AG10803 (cell line): ENCODE measurements around the gene CEP104.

Experiments used
- DNase-seq: peaks from one replicate; pipeline ENCODE4 v3.0.0; 2010; ENCODE audit warnings: low read depth
- H3K4me3 ChIP-seq: 2 replicates; pipeline ENCODE4 v1.5.1; 2011; ENCODE audit warnings: mild to moderate bottlenecking, low read length, control low read depth
- TF ChIP-seq, protein P1 (sequence below): conservative IDR thresholded peaks from 2 replicates; pipeline ENCODE4 v1.5.1; 2011; ENCODE audit warnings: mild to moderate bottlenecking, low read length, control low read depth, inconsistent platforms

The CEP104 gene

DNA sequence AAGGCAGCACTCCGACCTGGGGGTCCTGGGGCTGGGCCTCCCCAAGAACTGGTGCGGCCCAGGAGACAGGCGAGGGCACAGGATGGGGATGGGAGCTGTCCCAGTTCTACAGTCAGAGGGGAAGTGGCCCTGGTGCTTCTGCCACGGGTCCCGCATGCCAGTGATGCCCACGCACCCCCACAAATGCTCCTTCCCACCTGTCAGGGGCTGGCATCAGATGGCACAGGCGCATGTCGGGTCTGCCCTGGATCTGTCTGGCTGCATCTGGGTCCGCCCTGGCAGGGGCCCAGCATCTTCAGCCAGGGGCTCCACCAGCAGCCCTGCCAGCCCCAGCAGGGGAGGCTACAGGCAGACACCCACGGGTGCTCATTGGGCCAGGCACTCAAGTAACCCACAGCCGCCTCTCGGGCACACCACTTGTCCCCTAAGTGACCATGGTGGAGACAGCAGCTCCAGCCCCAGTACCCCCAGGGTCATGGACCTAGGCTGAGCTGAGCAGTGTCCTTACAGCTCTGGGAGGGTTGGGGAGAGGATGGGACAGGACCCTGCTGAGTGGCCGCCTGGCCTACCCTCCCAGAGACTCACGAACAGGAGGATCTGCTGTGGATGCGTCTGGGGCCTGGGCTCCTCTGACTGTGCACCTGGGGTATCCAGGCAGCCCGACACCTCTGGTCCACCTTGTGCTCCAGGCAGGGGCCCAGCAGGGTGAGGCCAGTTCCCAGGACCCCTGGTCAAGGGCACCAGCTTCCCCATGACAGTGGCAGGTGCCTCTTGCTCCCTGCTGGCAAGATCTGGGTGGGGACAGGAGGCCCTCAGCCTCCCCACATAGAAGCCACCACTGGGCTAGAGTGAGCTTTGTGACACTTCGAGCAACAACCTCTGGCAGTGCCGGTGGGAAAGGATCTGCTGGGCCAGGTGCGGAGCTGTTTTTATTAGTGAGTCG, 79.1 kb downstream of the CEP104 start:
- DNase-seq, result no peak
- TF ChIP-seq, protein P1, sequence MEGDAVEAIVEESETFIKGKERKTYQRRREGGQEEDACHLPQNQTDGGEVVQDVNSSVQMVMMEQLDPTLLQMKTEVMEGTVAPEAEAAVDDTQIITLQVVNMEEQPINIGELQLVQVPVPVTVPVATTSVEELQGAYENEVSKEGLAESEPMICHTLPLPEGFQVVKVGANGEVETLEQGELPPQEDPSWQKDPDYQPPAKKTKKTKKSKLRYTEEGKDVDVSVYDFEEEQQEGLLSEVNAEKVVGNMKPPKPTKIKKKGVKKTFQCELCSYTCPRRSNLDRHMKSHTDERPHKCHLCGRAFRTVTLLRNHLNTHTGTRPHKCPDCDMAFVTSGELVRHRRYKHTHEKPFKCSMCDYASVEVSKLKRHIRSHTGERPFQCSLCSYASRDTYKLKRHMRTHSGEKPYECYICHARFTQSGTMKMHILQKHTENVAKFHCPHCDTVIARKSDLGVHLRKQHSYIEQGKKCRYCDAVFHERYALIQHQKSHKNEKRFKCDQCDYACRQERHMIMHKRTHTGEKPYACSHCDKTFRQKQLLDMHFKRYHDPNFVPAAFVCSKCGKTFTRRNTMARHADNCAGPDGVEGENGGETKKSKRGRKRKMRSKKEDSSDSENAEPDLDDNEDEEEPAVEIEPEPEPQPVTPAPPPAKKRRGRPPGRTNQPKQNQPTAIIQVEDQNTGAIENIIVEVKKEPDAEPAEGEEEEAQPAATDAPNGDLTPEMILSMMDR, result no peak
- H3K4me3 ChIP-seq, result no peak overlapping the region

DNA sequence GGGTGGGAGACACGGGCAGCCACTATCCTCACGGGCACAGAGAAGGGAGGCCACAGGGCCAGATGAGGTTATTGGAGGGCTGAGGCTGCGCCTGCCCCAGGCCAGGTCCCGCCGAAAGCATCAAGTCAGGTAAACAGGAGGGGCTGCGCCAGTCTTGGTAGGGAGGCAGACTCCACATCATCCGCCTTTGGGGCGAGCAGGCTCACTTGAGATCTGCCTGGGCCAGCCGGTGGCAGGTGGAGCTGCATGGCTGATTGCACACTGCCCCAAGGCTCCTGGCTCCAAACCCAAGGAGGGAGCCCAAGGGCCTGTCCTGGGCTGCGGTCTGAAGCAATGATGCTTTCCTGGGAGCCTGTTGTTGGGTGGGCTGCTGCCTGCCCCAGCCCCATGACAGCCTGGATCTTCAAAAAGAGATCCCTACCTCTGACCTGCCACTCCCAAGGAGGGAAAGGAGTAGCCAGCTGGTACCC, 79.9 kb downstream of the CEP104 start:
- no peak for DNase-seq
- H3K4me3 ChIP-seq, result no peak overlapping the region
- TF ChIP-seq, protein P1, result no peak

DNA sequence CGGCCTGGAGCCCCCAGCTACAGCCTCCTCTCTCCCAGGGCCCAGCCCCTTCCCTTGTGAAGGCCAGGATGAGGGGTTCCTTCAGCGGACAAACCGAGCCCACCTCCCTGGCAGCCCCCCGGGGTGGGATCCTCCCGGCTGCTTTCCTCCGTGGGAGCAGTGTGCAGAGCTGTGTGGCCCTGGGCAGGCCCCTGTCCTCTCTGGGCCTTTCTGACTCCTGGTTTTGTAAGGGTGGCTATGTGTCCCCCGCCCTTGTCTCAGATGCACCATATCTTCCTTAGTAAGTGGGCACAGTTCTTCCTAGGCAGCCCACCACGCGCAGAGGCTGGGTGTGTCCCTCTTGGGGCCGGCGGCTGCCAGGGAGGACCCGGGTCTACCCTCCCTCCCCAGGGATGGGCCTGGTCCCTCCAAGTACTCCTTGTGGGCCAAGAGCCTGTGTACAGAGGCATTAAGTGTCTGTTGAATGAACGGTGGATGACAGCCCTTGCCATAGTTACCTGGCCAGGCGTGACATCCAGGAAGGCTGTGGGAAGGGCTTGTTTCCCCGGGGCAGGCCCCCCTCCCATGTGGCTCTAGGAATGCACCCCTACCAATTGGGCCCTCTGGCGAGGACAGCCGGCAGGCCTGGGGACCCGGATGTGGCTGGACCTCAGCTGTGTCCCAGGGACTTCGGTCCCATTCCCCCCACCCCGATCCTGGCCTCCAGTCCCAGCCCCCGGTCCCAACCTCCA, 80.6 kb downstream of the CEP104 start:
- no peak overlapping the region for H3K4me3 ChIP-seq
- DNase-seq, result no peak
- TF ChIP-seq, protein P1, result no peak

DNA sequence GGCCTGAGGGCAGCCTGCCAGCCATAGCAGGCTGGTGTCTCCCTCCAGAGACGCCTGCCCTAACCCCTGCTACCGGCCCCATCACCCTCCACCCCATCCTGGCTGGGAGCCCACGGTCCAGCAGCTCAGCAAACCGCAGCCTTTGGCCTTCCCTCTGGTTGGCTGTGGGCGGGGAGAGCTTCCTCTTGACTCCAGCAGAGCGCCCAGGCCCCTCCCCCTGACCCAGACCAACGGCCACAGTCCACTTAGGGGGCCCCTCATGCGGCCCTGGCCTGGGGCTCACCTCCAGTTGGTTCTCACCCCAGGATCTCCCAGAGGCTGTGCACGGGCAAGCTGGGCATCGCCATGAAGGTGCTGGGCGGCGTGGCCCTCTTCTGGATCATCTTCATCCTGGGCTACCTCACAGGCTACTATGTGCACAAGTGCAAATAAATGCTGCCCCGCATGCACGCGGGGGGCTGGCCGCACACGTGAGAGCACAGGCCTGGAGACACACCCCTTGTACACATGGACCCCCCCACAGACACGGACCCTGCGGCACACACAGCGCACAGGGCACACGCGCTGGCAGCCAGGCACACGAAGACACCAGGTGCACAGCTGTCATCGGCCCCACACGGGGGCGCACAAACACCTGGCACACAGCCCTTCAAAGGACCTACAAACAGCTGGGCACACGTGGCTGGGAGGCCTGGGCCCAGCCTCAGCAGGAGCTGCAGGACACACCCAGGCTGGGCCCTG, 81.4 kb downstream of the CEP104 start:
- peak; percentile 33 for DNase-seq
- no peak overlapping the region for H3K4me3 ChIP-seq
- TF ChIP-seq, protein P1, result no peak

DNA sequence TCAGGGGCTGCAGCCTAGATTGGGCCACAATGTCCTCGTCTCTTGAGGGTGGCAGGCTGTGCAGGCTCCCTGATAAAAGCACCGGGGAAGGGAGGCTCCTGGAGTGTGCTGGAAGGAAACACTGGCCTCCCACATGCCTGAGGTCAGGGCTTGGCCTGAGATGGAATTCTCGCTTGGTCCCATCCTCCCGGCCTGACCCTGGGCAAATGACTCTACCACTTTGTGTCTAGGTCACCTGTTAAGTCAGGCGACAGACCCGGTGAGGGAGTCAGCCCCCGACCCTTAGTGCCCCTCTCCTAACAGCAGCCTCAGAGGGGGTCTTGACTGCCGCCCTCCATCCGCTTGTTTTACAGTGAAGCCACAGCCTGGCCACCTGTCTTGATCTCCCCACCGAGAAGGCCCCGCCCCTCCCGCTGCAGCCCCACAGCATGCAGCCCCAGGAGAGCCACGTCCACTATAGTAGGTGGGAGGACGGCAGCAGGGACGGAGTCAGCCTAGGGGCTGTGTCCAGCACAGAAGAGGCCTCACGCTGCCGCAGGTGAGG, 82.0 kb downstream of the CEP104 start:
- peak; percentile 21 for DNase-seq
- no peak overlapping the region for H3K4me3 ChIP-seq
- TF ChIP-seq, protein P1, result no peak

DNA sequence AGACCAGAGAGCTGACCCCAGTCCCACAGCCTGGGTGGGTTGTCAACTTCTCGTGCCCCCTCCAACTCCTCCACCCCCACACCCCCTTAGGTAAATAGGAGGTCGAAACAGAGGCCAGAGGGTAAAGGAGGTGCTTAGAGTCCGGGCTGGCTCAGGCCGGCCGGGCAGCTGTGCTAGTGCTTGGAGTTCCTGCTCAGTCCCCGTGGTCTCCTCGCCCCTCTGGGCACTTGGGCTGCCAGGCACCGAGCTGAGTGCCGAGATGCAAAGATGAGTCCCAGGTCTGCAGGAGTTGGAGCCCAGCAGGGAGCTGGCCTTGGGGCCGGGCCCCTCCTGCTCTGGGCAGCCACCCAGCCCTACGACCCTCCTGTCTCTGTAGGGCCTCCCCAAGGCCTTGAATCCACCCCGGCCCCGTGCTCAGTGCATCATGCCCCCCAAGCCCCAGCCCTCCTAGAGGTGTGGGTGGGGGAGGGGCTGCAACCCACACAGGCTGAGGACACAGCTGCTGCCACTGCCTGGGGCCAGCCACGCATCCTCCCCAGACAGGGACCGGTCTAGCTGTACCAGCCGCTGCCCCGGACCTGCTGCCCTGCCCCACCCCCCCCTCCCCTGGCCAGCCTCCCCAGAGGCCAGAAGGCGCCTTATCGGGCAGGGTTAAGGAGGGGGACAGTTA, 82.6 kb downstream of the CEP104 start:
- no peak overlapping the region for H3K4me3 ChIP-seq
- no peak for DNase-seq
- TF ChIP-seq, protein P1, result no peak
